Kidney (tissue), 14 donors: ENCODE data around the gene PITPNC1. TPM values are rescaled to one million over a fixed set of nuclear protein-coding genes. Genes with fewer than 3 reads are reported as not detected.
"Not testable (repeated sequence)": the region's sequence is repeated elsewhere in the genome, so short reads cannot be mapped to it uniquely, and the experiment has no call there.

Experiments
- DNase-seq, 5 donors: peaks; one replicate each; pipeline ENCODE4 v3.0.0-alpha.2; 2013 to 2020
- FAIRE-seq: peaks from 2 replicates; lab custom pipeline; 2012; peaks lifted over from hg19 to GRCh38; lab: Jason Lieb, UNC
- H3K27ac ChIP-seq, 2 donors: one replicate each; pipeline ENCODE4 v1.7.0; 2013; ENCODE audit warnings: low read depth in 2 of 2, low read length in 2 of 2, inconsistent platforms in 1 of 2
- H3K27me3 ChIP-seq: one replicate; pipeline ENCODE4 v1.7.1; 2013; ENCODE audit warnings: low read length, inconsistent platforms; ENCODE audit not compliant: control insufficient read depth, insufficient read depth
- H3K36me3 ChIP-seq, 3 donors: one replicate each; pipeline versions ENCODE4 v1.7.0 to v1.7.1; 2013; ENCODE audit warnings: low read length in 3 of 3, control low read depth in 1 of 3, inconsistent platforms in 1 of 3; ENCODE audit not compliant: insufficient read depth in 3 of 3, control insufficient read depth in 2 of 3
- H3K4me1 ChIP-seq, 3 donors: one replicate each; pipeline versions ENCODE4 v1.7.0 to v1.7.1; 2013; ENCODE audit warnings: low read length in 3 of 3, inconsistent platforms in 1 of 3, low read depth in 1 of 3; ENCODE audit not compliant: control insufficient read depth in 2 of 3, insufficient read depth in 2 of 3
- H3K4me3 ChIP-seq, 3 donors: one replicate each; pipeline versions ENCODE4 v1.7.0 to v1.8.1; 2013; ENCODE audit warnings: low read length in 3 of 3, control low read depth in 1 of 3, inconsistent platforms in 1 of 3
- H3K9ac ChIP-seq, 3 donors: one replicate each; pipeline versions ENCODE4 v1.7.0 to v1.7.1; 2013; ENCODE audit warnings: low read length in 3 of 3, control low read depth in 1 of 3, inconsistent platforms in 1 of 3
- H3K9me3 ChIP-seq, 3 donors: one replicate each; pipeline versions ENCODE4 v1.7.0 to v1.7.1; 2013; ENCODE audit warnings: low read length in 3 of 3, control low read depth in 1 of 3, inconsistent platforms in 1 of 3; ENCODE audit not compliant: control insufficient read depth in 2 of 3, insufficient read depth in 1 of 3
- intact Hi-C: fragments of 100-400 bp; cut with DNase I; formaldehyde crosslinking; loops from one replicate; pipeline ENCODE4 v1.11.1; 2022
- polyA plus RNA-seq: library from polyadenylated mRNA; stranded (reverse); fragments of 350-450 nt; fragmentation: Illumina TruSeq; extraction: RNeasy Lipid Tissue Mini Kit (QIAGEN cat#74804); gene quantifications from one replicate; pipeline ENCODE4 v1.2.3, GENCODE V29; 2014; ENCODE audit warnings: low read depth, low replicate concordance; ENCODE audit not compliant: insufficient read depth
- total RNA-seq: library from RNA; stranded (reverse); fragmentation: NEBNext Ultra II Directional; extraction: Animal tissue kit (Norgen Biotek cat#: 25700); gene quantifications from one replicate; pipeline ENCODE4 v1.2.1, GENCODE V29; 2021
- TF ChIP-seq, protein P1 (sequence below): IDR thresholded peaks from 3 replicates; pipeline ENCODE4 v1.5.1; 2012; ENCODE audit warnings: mild to moderate bottlenecking, moderate library complexity, borderline replicate concordance; ENCODE audit not compliant: insufficient read depth; ENCODE audit errors: extremely low read depth
- donor health status: control.
- donor health status: control.
- donor health status: control.
- donor health status: control.
- donor health status: control.
- donor health status: DM: yes; HTN: yes; CAD: no.
- donor health status: Normal renal cell carcinoma (clear cell type).

The PITPNC1 gene
- total and polyA plus RNA-seq, 2 donors from 2014 or later = 14.2 to 41.3 TPM

DNA sequence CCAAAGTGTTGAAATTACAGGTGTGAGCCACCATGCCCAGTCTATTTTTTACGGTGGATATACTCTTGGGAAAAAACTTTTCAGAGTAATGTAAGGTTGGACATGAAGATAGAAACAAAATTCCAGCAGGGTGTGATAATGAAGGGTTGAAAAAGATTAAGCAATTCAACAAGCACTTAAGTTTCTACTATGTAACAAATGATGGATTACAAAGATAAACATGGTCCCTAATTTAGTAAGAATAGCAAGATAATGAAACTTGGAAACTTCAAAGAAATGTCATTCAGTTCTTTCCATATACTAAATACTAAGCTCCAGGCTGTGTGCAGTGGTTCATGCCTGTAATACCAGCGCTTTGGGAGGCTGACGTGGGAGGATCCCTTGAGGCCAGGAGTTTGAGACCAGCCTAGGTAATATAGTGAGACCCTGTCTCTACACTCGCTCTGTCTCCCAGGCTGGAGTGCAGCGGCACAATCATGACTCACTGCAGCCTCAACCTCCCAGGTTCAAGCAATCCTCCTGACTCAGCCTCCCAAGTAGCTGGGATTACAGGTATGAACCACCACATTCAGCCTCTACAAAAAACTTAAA lies 41.7 kb upstream of the PITPNC1 start:
- intact Hi-C loops = no loop called here
- DNase-seq (no peak), FAIRE-seq (no peak)
- H3K27me3 ChIP-seq = no peaks in the 10 kb centered on the region
- H3K27ac ChIP-seq = no peak overlapping the region
- TF ChIP-seq, protein P1, sequence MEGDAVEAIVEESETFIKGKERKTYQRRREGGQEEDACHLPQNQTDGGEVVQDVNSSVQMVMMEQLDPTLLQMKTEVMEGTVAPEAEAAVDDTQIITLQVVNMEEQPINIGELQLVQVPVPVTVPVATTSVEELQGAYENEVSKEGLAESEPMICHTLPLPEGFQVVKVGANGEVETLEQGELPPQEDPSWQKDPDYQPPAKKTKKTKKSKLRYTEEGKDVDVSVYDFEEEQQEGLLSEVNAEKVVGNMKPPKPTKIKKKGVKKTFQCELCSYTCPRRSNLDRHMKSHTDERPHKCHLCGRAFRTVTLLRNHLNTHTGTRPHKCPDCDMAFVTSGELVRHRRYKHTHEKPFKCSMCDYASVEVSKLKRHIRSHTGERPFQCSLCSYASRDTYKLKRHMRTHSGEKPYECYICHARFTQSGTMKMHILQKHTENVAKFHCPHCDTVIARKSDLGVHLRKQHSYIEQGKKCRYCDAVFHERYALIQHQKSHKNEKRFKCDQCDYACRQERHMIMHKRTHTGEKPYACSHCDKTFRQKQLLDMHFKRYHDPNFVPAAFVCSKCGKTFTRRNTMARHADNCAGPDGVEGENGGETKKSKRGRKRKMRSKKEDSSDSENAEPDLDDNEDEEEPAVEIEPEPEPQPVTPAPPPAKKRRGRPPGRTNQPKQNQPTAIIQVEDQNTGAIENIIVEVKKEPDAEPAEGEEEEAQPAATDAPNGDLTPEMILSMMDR = no peak
- peaks cover 0 to 3% (median 0%) of the 10 kb centered on the region in 3 donors for H3K4me1 ChIP-seq
- peaks cover 0 to 3% (median 0%) of the 10 kb centered on the region in 3 donors for H3K36me3 ChIP-seq
- H3K9me3 ChIP-seq = no peaks in the 10 kb centered on the region
- no peak overlapping the region for H3K4me3 ChIP-seq
- H3K9ac ChIP-seq = no peak overlapping the region

DNA sequence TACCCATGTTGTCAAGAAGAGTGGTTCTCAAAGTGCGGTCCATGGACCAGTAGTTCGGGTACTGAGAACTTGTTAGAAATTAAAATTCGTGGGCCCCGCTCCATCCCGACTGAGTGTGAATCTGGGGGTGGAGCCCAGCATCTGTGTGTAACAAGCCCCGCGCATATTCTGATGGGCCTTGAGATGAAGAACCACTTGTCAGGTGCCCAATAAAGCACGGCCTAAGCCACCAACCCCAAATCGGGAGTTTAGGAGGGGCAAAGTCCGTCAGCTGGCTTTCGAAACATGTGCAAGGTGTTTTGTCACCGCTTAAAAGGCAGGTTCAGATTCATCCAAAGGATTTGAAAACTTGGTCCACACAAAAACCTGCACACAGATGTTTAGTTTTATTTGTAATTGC lies 40.2 kb upstream of the PITPNC1 start:
- H3K27me3 ChIP-seq = no peaks in the 10 kb centered on the region
- no peaks in the 10 kb centered on the region for H3K9me3 ChIP-seq
- peaks cover 0 to 3% (median 0%) of the 10 kb centered on the region in 3 donors for H3K4me1 ChIP-seq
- no peak for DNase-seq
- H3K9ac ChIP-seq = no peak overlapping the region
- FAIRE-seq = no peak
- H3K4me3 ChIP-seq = no peak overlapping the region
- intact Hi-C loops = no loop called here
- no peak overlapping the region for H3K27ac ChIP-seq
- peaks cover 3 to 18% (median 6%) of the 10 kb centered on the region in 3 donors for H3K36me3 ChIP-seq
- TF ChIP-seq, protein P1 = no peak

DNA sequence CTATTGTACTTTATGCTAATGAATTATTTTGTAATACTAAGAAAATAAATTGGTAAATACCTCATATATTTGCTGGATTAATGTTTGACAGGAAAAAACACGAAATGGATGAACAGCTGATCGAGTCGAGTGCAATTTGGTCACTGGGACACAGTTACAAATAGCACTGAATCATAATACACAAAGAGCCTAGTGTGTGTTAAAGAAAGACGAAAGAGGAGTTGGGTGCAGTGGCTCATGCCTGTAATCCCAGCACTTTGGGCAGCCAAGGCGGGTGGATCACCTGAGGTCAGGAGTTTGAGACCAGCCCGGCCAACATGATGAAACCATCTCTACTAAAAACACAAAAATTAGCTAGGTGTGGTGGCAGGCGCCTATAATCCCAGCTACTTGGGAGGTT lies 38.7 kb upstream of the PITPNC1 start:
- H3K4me3 ChIP-seq, H3K27ac ChIP-seq, H3K4me1 ChIP-seq, H3K9ac ChIP-seq, FAIRE-seq, H3K9me3 ChIP-seq, intact Hi-C loops, DNase-seq, H3K27me3 ChIP-seq: not testable (repeated sequence)
- peaks cover 5 to 32% (median 11%) of the 10 kb centered on the region in 3 donors for H3K36me3 ChIP-seq

DNA sequence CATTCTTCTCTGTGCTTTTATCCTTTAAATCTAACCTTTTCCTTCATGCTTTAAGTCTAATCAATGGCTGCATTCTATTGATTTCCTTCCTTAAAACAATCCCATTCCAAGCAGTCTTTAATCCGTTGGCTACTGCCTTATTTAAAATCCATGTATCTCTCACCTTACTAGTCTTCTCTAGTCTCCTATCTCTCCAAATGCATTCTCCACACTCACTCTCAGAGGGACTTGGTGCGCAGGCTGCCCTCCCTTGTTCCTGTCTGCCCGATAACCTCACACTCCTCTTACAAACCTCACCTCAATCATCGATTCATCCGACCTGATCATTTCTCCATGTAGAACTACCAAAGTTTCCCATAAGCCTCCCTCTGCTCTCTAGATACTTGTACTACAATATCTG lies 33.8 kb upstream of the PITPNC1 start:
- Histone ChIP-seq H3K27me3 (no peaks in the 10 kb centered on the region), H3K9ac (no peak overlapping the region), H3K9me3 (no peaks in the 10 kb centered on the region), H3K4me3 (no peak overlapping the region), H3K27ac (no peak overlapping the region), H3K4me1 (no peaks in the 10 kb centered on the region), H3K36me3 (peaks cover 12 to 53% (median 30%) of the 10 kb centered on the region in 3 donors)
- TF ChIP-seq, protein P1 = no peak
- no peak for DNase-seq
- no peak for FAIRE-seq
- intact Hi-C loops = no loop called here
